ENCODE measurements around the gene SUPT3H.

The SUPT3H gene

GRCh38 chr6:45222380-45222779 is 155.4 kb downstream of the SUPT3H start:
- no peak for DNase-seq (ENCODE audit: low spot score)
- Histone ChIP-seq H3K4me3 (no peak overlapping the region), H3K27ac (no peak overlapping the region)
- TF ChIP-seq CTCF (IDR thresholded peaks at IDR 0.05), result no peak

- no peak overlapping the region for H3K27ac ChIP-seq
- no peak for TF ChIP-seq CTCF (IDR thresholded peaks at IDR 0.05)
- no peak overlapping the region for H3K4me3 ChIP-seq
- DNase-seq (ENCODE audit: low spot score), result no peak
Observed at GRCh38 chr6:45215759-45216158, 162.0 kb downstream of the SUPT3H start.

- no peak for TF ChIP-seq CTCF (IDR thresholded peaks at IDR 0.05)
- no peak for DNase-seq (ENCODE audit: low spot score)
- no peak overlapping the region for H3K4me3 ChIP-seq
- no peak overlapping the region for H3K27ac ChIP-seq
Observed at GRCh38 chr6:45212976-45213375, 164.8 kb downstream of the SUPT3H start.

GRCh38 chr6:45209762-45210161 is 168.0 kb downstream of the SUPT3H start:
- H3K4me3 ChIP-seq, result no peak overlapping the region
- no peak overlapping the region for H3K27ac ChIP-seq
- no peak for TF ChIP-seq CTCF (IDR thresholded peaks at IDR 0.05)
- DNase-seq (ENCODE audit: low spot score), result no peak

GRCh38 chr6:45206793-45207492 is 170.8 kb downstream of the SUPT3H start:
- TF ChIP-seq CTCF (IDR thresholded peaks at IDR 0.05), result no peak
- Histone ChIP-seq H3K27ac (no peak overlapping the region), H3K4me3 (no peak overlapping the region)
- DNase-seq (ENCODE audit: low spot score), result no peak

GRCh38 chr6:45201484-45201883 is 176.2 kb downstream of the SUPT3H start:
- TF ChIP-seq CTCF (IDR thresholded peaks at IDR 0.05), result no peak
- no peak for DNase-seq (ENCODE audit: low spot score)
- H3K4me3 ChIP-seq, result no peak overlapping the region

GRCh38 chr6:45200510-45200909 is 177.2 kb downstream of the SUPT3H start:
- DNase-seq (ENCODE audit: low spot score), result no peak
- no peak overlapping the region for H3K27ac ChIP-seq
- no peak for TF ChIP-seq CTCF (IDR thresholded peaks at IDR 0.05)
- H3K4me3 ChIP-seq, result no peak overlapping the region

More at GRCh38 chr6:45201484-45201883, 176.2 kb downstream of the SUPT3H start:
- H3K27ac ChIP-seq, result no peak overlapping the region
